HepG2 (cell line): ENCODE measurements around the gene CYB5D1. TPM values are rescaled to one million over a fixed set of nuclear protein-coding genes. Genes with fewer than 3 reads are reported as not detected.

Experiments
- KAT7 ChIP-seq: IDR thresholded peaks from 2 replicates; pipeline ENCODE4 v1.6.1; 2018; ENCODE audit warnings: borderline replicate concordance, missing compliant biosample characterization
- KLF13 ChIP-seq: sonication (generic); formaldehyde crosslinking; IDR thresholded peaks from 2 replicates; pipeline ENCODE4 v1.4.0; 2020; ENCODE audit warnings: mild to moderate bottlenecking, missing genetic modification reagents
- SAFB2 ChIP-seq: sonication (generic); formaldehyde crosslinking; IDR thresholded peaks from 2 replicates; pipeline ENCODE4 v1.5.1; 2020; ENCODE audit warnings: missing genetic modification reagents, low read depth, mild to moderate bottlenecking, borderline replicate concordance
- YY1 ChIP-seq: IDR thresholded peaks from 2 replicates; pipeline ENCODE4 v1.6.1; 2011; ENCODE audit warnings: low read length, low read depth, moderate library complexity, mild to moderate bottlenecking; ENCODE audit not compliant: insufficient read depth, insufficient replicate concordance
- ZMYM4 ChIP-seq: sonication (generic); formaldehyde crosslinking; IDR thresholded peaks from 2 replicates; pipeline ENCODE4 v1.8.1; 2023; ENCODE audit warnings: mild to moderate bottlenecking, missing genetic modification reagents
- polyA plus RNA-seq, 8 experiments: library from polyadenylated mRNA; depleted of rRNA in 3 of 8; stranded (reverse) in 7 of 8; unstranded in 1 of 8; fragments of >200 nt; fragmentation: Illumina TruSeq in 4 of 8; extraction: Trizol in 4 of 8; gene quantifications; 2 replicates each; pipeline versions ENCODE4 v1.2.1 to v1.2.3, GENCODE V29; 2011 to 2016; ENCODE audit warnings: low read depth in 4 of 8, missing spikeins in 1 of 8, mixed read lengths in 1 of 8; ENCODE audit not compliant: insufficient read depth in 1 of 8
- total RNA-seq, 5 experiments: library from RNA; depleted of rRNA; stranded (reverse); fragments of >200 nt; fragmentation: Illumina TruSeq; extraction: Trizol; gene quantifications; 2 replicates each; pipeline ENCODE4 v1.2.3, GENCODE V29; 2016; ENCODE audit warnings: low read depth in 1 of 5
- TF ChIP-seq, protein P1 (sequence below): sonication (generic); formaldehyde crosslinking; IDR thresholded peaks from 2 replicates; pipeline ENCODE4 v1.4.0; 2020; ENCODE audit warnings: missing genetic modification reagents
- TF ChIP-seq, protein P2 (sequence below): sonication (generic); formaldehyde crosslinking; conservative IDR thresholded peaks from 2 replicates; pipeline ENCODE4 v1.4.0; 2020; ENCODE audit warnings: missing genetic modification reagents
- TF ChIP-seq, protein P3 (sequence below): sonication (generic); formaldehyde crosslinking; IDR thresholded peaks from 2 replicates; pipeline ENCODE4 v1.4.0; 2020; ENCODE audit warnings: missing genetic modification reagents
- TF ChIP-seq, protein P4 (sequence below), 2 experiments: fragments of 450-650 bp in 1 of 2; sonication (generic) in 1 of 2; formaldehyde crosslinking in 1 of 2; IDR thresholded peaks; 2 replicates each; pipeline versions ENCODE4 v1.6.1 to v1.8.0; 2016 to 2022; ENCODE audit warnings: antibody characterized with exemption in 1 of 2, mild to moderate bottlenecking in 1 of 2, missing genetic modification reagents in 1 of 2

Gene CYB5D1
- total and polyA plus RNA-seq, 2 of the 13 experiments (the other 11 are each of a cell fraction or from before 2014, with no cell fraction given), result 8.9 to 17.0 TPM

DNA sequence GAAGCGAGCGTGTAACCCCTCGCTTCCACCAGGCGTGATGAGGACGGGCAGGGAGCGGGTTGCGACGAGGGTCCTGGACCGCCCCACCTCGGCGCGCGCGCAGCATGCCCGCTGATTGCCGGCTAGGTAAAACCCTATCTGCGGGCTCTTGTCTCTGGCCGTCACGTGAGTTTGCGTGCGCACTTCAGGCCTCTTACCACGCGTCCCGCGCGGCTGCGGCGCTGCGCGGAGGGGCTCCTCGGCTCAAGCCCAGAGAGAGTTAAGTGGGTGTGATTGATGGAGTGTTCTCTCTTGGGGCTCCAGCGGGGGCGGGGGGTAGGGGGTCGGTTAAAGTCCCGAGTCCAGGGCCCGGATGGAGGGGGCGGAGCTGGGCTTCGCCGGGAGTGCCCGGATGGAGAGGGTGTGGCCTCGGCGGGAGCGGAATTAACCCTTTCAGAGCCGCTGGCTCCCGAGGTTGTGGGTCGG is 15.9 kb upstream of the CYB5D1 start (continued):
- TF ChIP-seq KAT7 (CRISPR knock-in tag) (no peak), KLF13 (CRISPR knock-in tag) (no peak), YY1 (peak; percentile 23), SAFB2 (CRISPR knock-in tag) (peak; percentile 27; the same call in 1 of the 2 replicates), ZMYM4 (CRISPR knock-in tag) (no peak)
- TF ChIP-seq, protein P1, sequence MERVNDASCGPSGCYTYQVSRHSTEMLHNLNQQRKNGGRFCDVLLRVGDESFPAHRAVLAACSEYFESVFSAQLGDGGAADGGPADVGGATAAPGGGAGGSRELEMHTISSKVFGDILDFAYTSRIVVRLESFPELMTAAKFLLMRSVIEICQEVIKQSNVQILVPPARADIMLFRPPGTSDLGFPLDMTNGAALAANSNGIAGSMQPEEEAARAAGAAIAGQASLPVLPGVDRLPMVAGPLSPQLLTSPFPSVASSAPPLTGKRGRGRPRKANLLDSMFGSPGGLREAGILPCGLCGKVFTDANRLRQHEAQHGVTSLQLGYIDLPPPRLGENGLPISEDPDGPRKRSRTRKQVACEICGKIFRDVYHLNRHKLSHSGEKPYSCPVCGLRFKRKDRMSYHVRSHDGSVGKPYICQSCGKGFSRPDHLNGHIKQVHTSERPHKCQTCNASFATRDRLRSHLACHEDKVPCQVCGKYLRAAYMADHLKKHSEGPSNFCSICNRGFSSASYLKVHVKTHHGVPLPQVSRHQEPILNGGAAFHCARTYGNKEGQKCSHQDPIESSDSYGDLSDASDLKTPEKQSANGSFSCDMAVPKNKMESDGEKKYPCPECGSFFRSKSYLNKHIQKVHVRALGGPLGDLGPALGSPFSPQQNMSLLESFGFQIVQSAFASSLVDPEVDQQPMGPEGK, result peak; percentile 76
- TF ChIP-seq, protein P2, sequence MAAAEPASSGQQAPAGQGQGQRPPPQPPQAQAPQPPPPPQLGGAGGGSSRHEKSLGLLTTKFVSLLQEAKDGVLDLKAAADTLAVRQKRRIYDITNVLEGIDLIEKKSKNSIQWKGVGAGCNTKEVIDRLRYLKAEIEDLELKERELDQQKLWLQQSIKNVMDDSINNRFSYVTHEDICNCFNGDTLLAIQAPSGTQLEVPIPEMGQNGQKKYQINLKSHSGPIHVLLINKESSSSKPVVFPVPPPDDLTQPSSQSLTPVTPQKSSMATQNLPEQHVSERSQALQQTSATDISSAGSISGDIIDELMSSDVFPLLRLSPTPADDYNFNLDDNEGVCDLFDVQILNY (CRISPR knock-in tag), result no peak
- TF ChIP-seq, protein P3, sequence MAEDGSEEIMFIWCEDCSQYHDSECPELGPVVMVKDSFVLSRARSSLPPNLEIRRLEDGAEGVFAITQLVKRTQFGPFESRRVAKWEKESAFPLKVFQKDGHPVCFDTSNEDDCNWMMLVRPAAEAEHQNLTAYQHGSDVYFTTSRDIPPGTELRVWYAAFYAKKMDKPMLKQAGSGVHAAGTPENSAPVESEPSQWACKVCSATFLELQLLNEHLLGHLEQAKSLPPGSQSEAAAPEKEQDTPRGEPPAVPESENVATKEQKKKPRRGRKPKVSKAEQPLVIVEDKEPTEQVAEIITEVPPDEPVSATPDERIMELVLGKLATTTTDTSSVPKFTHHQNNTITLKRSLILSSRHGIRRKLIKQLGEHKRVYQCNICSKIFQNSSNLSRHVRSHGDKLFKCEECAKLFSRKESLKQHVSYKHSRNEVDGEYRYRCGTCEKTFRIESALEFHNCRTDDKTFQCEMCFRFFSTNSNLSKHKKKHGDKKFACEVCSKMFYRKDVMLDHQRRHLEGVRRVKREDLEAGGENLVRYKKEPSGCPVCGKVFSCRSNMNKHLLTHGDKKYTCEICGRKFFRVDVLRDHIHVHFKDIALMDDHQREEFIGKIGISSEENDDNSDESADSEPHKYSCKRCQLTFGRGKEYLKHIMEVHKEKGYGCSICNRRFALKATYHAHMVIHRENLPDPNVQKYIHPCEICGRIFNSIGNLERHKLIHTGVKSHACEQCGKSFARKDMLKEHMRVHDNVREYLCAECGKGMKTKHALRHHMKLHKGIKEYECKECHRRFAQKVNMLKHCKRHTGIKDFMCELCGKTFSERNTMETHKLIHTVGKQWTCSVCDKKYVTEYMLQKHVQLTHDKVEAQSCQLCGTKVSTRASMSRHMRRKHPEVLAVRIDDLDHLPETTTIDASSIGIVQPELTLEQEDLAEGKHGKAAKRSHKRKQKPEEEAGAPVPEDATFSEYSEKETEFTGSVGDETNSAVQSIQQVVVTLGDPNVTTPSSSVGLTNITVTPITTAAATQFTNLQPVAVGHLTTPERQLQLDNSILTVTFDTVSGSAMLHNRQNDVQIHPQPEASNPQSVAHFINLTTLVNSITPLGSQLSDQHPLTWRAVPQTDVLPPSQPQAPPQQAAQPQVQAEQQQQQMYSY (CRISPR knock-in tag), result peak; percentile 86
- TF ChIP-seq, protein P4, sequence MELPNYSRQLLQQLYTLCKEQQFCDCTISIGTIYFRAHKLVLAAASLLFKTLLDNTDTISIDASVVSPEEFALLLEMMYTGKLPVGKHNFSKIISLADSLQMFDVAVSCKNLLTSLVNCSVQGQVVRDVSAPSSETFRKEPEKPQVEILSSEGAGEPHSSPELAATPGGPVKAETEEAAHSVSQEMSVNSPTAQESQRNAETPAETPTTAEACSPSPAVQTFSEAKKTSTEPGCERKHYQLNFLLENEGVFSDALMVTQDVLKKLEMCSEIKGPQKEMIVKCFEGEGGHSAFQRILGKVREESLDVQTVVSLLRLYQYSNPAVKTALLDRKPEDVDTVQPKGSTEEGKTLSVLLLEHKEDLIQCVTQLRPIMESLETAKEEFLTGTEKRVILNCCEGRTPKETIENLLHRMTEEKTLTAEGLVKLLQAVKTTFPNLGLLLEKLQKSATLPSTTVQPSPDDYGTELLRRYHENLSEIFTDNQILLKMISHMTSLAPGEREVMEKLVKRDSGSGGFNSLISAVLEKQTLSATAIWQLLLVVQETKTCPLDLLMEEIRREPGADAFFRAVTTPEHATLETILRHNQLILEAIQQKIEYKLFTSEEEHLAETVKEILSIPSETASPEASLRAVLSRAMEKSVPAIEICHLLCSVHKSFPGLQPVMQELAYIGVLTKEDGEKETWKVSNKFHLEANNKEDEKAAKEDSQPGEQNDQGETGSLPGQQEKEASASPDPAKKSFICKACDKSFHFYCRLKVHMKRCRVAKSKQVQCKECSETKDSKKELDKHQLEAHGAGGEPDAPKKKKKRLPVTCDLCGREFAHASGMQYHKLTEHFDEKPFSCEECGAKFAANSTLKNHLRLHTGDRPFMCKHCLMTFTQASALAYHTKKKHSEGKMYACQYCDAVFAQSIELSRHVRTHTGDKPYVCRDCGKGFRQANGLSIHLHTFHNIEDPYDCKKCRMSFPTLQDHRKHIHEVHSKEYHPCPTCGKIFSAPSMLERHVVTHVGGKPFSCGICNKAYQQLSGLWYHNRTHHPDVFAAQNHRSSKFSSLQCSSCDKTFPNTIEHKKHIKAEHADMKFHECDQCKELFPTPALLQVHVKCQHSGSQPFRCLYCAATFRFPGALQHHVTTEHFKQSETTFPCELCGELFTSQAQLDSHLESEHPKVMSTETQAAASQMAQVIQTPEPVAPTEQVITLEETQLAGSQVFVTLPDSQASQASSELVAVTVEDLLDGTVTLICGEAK (IDR thresholded peaks at IDR 0.05), result no peak
- TF ChIP-seq, protein P4 (CRISPR knock-in tag; IDR thresholded peaks at IDR 0.05), result 0 out of 2 replicates have a peak, but pooled peaks have one; percentile 36
